Mesenchymal stem cell (in vitro differentiated cells and primary cell): Measurements from ENCODE around the gene CIITA.

Experiments
- DNase-seq: peaks from one replicate; pipeline ENCODE4 v3.0.0-alpha.2; 2013
- H2AFZ ChIP-seq: one replicate; pipeline ENCODE4 v1.6.1; 2013; ENCODE audit warnings: low read depth, mild to moderate bottlenecking, control low read depth, inconsistent platforms, low read length, moderate library complexity
- H2AK5ac ChIP-seq: 2 replicates; pipeline ENCODE4 v1.6.1; 2013; ENCODE audit warnings: low read length, moderate library complexity, mild to moderate bottlenecking, inconsistent platforms; ENCODE audit not compliant: severe bottlenecking
- H2BK120ac ChIP-seq: one replicate; pipeline ENCODE4 v1.6.1; 2013; ENCODE audit warnings: low read depth, mild to moderate bottlenecking, inconsistent platforms, low read length, moderate library complexity
- H2BK12ac ChIP-seq, 2 experiments: one replicate each; pipeline ENCODE4 v1.6.1; 2013; ENCODE audit warnings: inconsistent platforms in 2 of 2, low read length in 2 of 2, mild to moderate bottlenecking in 2 of 2, moderate library complexity in 2 of 2, control low read depth in 1 of 2
- H2BK15ac ChIP-seq: one replicate; pipeline ENCODE4 v1.6.1; 2013; ENCODE audit warnings: mild to moderate bottlenecking, low read depth, inconsistent platforms; ENCODE audit not compliant: poor library complexity, severe bottlenecking
- H2BK5ac ChIP-seq: 2 replicates; pipeline ENCODE4 v1.6.1; 2013; ENCODE audit warnings: low read depth, mild to moderate bottlenecking, low read length, control low read depth, inconsistent platforms; ENCODE audit not compliant: poor library complexity, severe bottlenecking
- H3K14ac ChIP-seq, 2 experiments: one replicate each; pipeline ENCODE4 v1.6.1; 2013; ENCODE audit warnings: inconsistent platforms in 2 of 2, low read length in 2 of 2, control low read depth in 1 of 2, mild to moderate bottlenecking in 1 of 2, moderate library complexity in 1 of 2
- H3K18ac ChIP-seq, 2 experiments: one replicate each; pipeline ENCODE4 v1.6.1; 2013; ENCODE audit warnings: inconsistent platforms in 2 of 2, low read length in 2 of 2, control low read depth in 1 of 2, low read depth in 1 of 2, mild to moderate bottlenecking in 1 of 2
- H3K23ac ChIP-seq, 2 experiments: one replicate each; pipeline ENCODE4 v1.6.1; 2013; ENCODE audit warnings: inconsistent platforms in 2 of 2, low read length in 2 of 2, mild to moderate bottlenecking in 2 of 2, moderate library complexity in 2 of 2, control low read depth in 1 of 2
- H3K27ac ChIP-seq: 2 replicates; pipeline ENCODE4 v1.5.1; 2013; ENCODE audit warnings: mild to moderate bottlenecking, moderate library complexity, low read length, control low read depth, inconsistent platforms; ENCODE audit not compliant: poor library complexity, severe bottlenecking
- H3K27me3 ChIP-seq, 2 experiments: 2 replicates each; pipeline versions ENCODE4 v1.6.1 to v1.7.0; 2013; ENCODE audit warnings: low read length in 2 of 2, mild to moderate bottlenecking in 2 of 2, moderate library complexity in 2 of 2, control low read depth in 1 of 2, inconsistent platforms in 1 of 2; ENCODE audit not compliant: control insufficient read depth in 1 of 2, insufficient read depth in 1 of 2
- H3K36me3 ChIP-seq, 2 experiments: 2 replicates each; pipeline versions ENCODE4 v1.6.1 to v1.7.0; 2013; ENCODE audit warnings: low read length in 2 of 2, control low read depth in 1 of 2, inconsistent platforms in 1 of 2, low read depth in 1 of 2, mild to moderate bottlenecking in 1 of 2; ENCODE audit not compliant: insufficient read depth in 2 of 2, control insufficient read depth in 1 of 2
- H3K4ac ChIP-seq, 2 experiments: one replicate each; pipeline ENCODE4 v1.6.1; 2013; ENCODE audit warnings: inconsistent platforms in 2 of 2, low read length in 2 of 2, mild to moderate bottlenecking in 2 of 2, moderate library complexity in 2 of 2, control low read depth in 1 of 2, low read depth in 1 of 2
- H3K4me1 ChIP-seq: 2 replicates; pipeline ENCODE4 v1.6.1; 2013; ENCODE audit warnings: low read depth, low read length, control low read depth; ENCODE audit not compliant: control insufficient read depth, insufficient read depth
- H3K4me2 ChIP-seq: 2 replicates; pipeline ENCODE4 v1.6.1; 2013; ENCODE audit warnings: low read length, mild to moderate bottlenecking, inconsistent platforms; ENCODE audit not compliant: poor library complexity, severe bottlenecking
- H3K4me3 ChIP-seq, 2 experiments: 2 replicates each; pipeline versions ENCODE4 v1.5.1 to v1.7.0; 2013; ENCODE audit warnings: low read length in 2 of 2, mild to moderate bottlenecking in 2 of 2, control low read depth in 1 of 2, low read depth in 1 of 2; ENCODE audit not compliant: insufficient read depth in 1 of 2
- H3K79me1 ChIP-seq: replicated peaks from 2 replicates; pipeline ENCODE4 v1.6.1; 2013; ENCODE audit warnings: mild to moderate bottlenecking, control low read depth, low read length, inconsistent platforms; ENCODE audit not compliant: poor library complexity, severe bottlenecking
- H3K9ac ChIP-seq: 2 replicates; pipeline ENCODE4 v1.7.0; 2013; ENCODE audit warnings: mild to moderate bottlenecking, low read length, moderate library complexity
- H3K9me3 ChIP-seq: 2 replicates; pipeline ENCODE4 v1.7.0; 2013; ENCODE audit warnings: mild to moderate bottlenecking, low read length; ENCODE audit not compliant: control insufficient read depth
- H4K8ac ChIP-seq: one replicate; pipeline ENCODE4 v1.6.1; 2013; ENCODE audit warnings: inconsistent platforms, mild to moderate bottlenecking, low read length, moderate library complexity
- H4K91ac ChIP-seq: one replicate; pipeline ENCODE4 v1.6.1; 2013; ENCODE audit warnings: mild to moderate bottlenecking, low read length, inconsistent platforms
- WGBS: methylation state at CpG from one replicate; pipeline ENCODE4 v1.1.7; 2013; ENCODE audit warnings: mixed read lengths; 5-methylcytosine and 5-hydroxymethylcytosine counted together

The CIITA gene

GRCh38 chr16:10944249-10945064 lies 67.5 kb downstream of the CIITA start, which contains the start of gene CLEC16A:
Gene CLEC16A (plus strand): TSS chr16:10944564. CDS start chr16:10944718, 154 bp downstream.
- peak within 1 kb of the TSS; percentile 78 for H4K91ac ChIP-seq
- no peak within 1 kb of the TSS for H3K4ac ChIP-seq
- H2BK12ac ChIP-seq = no peak within 1 kb of the TSS
- H2BK5ac ChIP-seq = no peak within 1 kb of the TSS
- no peak within 1 kb of the TSS for H2AK5ac ChIP-seq
- peak within 1 kb of the TSS; percentile 78 for H2BK15ac ChIP-seq
- peaks cover 13% of the 10 kb centered on the region for H3K79me1 ChIP-seq
- H3K18ac ChIP-seq = peak within 1 kb of the TSS; percentile 67 to 84
- WGBS = 3% methylated on average over 53 of the region's 86 CpGs
- H3K4me1 ChIP-seq = peaks cover 46% of the 10 kb centered on the region
- no peaks in the 10 kb centered on the region for H3K9me3 ChIP-seq
- H2AFZ ChIP-seq = peak within 1 kb of the TSS; percentile 83
- peak; percentile 96 for DNase-seq
- peak within 1 kb of the TSS in 1 of 2 experiments; percentile 71 for H3K14ac ChIP-seq
- peaks cover 0 to 9% of the 10 kb centered on the region in 2 experiments for H3K36me3 ChIP-seq
- H2BK120ac ChIP-seq = no peak within 1 kb of the TSS
- H3K4me3 ChIP-seq = peak within 1 kb of the TSS; percentile 92 to 95
- peak within 1 kb of the TSS; percentile 85 for H3K4me2 ChIP-seq
- H3K9ac ChIP-seq = peak within 1 kb of the TSS; percentile 91
- no peak within 1 kb of the TSS for H3K23ac ChIP-seq
- no peaks in the 10 kb centered on the region for H3K27me3 ChIP-seq
- H4K8ac ChIP-seq = peak within 1 kb of the TSS; percentile 87
- no peak within 1 kb of the TSS for H3K27ac ChIP-seq

GRCh38 chr16:10945065-10945787 lies 68.2 kb downstream of the CIITA start:
- H2BK15ac ChIP-seq = no peak overlapping the region
- H3K4me3 ChIP-seq = peak overlapping the region; percentile 92 to 95
- H4K91ac ChIP-seq = no peak overlapping the region
- no peak overlapping the region for H2BK120ac ChIP-seq
- H3K4me1 ChIP-seq = peaks cover 42% of the 10 kb centered on the region
- 57% methylated on average over 10 of the region's 14 CpGs for WGBS
- H2AFZ ChIP-seq = no peak overlapping the region
- peak overlapping the region; percentile 91 for H3K9ac ChIP-seq
- H2AK5ac ChIP-seq = no peak overlapping the region
- H3K27me3 ChIP-seq = no peaks in the 10 kb centered on the region
- H4K8ac ChIP-seq = no peak overlapping the region
- no peak overlapping the region for H3K14ac ChIP-seq
- H3K18ac ChIP-seq = no peak overlapping the region
- H3K36me3 ChIP-seq = peaks cover 0 to 2% of the 10 kb centered on the region in 2 experiments
- H3K9me3 ChIP-seq = no peaks in the 10 kb centered on the region
- DNase-seq = no peak
- no peak overlapping the region for H3K23ac ChIP-seq
- H3K79me1 ChIP-seq = peaks cover 10% of the 10 kb centered on the region
- no peak overlapping the region for H3K27ac ChIP-seq
- no peak overlapping the region for H2BK12ac ChIP-seq
- peak overlapping the region; percentile 85 for H3K4me2 ChIP-seq
- H2BK5ac ChIP-seq = no peak overlapping the region
- no peak overlapping the region for H3K4ac ChIP-seq

GRCh38 chr16:10946308-10946707 lies 69.3 kb downstream of the CIITA start:
- Histone ChIP-seq H3K4me2 (peak overlapping the region; percentile 61), H2BK120ac (no peak overlapping the region), H2AFZ (no peak overlapping the region), H3K27me3 (no peaks in the 10 kb centered on the region), H4K8ac (peak overlapping the region; percentile 48), H2BK12ac (peak overlapping the region in 1 of 2 experiments; percentile 26), H2AK5ac (peak overlapping the region; percentile 24), H3K18ac (no peak overlapping the region), H3K4me1 (peaks cover 42% of the 10 kb centered on the region), H3K4ac (no peak overlapping the region), H3K79me1 (peaks cover 13% of the 10 kb centered on the region), H3K36me3 (no peaks in the 10 kb centered on the region), H4K91ac (no peak overlapping the region), H3K4me3 (peak overlapping the region in 1 of 2 experiments; percentile 95), H3K23ac (no peak overlapping the region), H2BK5ac (peak overlapping the region; percentile 9), H3K9me3 (no peaks in the 10 kb centered on the region), H3K14ac (no peak overlapping the region), H2BK15ac (no peak overlapping the region), H3K9ac (peak overlapping the region; percentile 11), H3K27ac (peak overlapping the region; percentile 1)
- WGBS = 0% methylated on average over 2 of the region's 5 CpGs
- DNase-seq = no peak

GRCh38 chr16:10947211-10947787 lies 70.3 kb downstream of the CIITA start:
- Histone ChIP-seq H3K9me3 (no peaks in the 10 kb centered on the region), H3K14ac (no peak overlapping the region), H3K4ac (no peak overlapping the region), H3K18ac (no peak overlapping the region), H3K23ac (no peak overlapping the region), H3K27me3 (no peaks in the 10 kb centered on the region), H3K4me2 (peak overlapping the region; percentile 10), H2BK15ac (no peak overlapping the region), H3K36me3 (no peaks in the 10 kb centered on the region), H3K27ac (peak overlapping the region; percentile 64), H4K8ac (no peak overlapping the region), H3K9ac (no peak overlapping the region), H2BK12ac (no peak overlapping the region), H2AK5ac (peak overlapping the region; percentile 94), H3K79me1 (peaks cover 14% of the 10 kb centered on the region), H2BK5ac (no peak overlapping the region), H4K91ac (no peak overlapping the region), H2AFZ (no peak overlapping the region), H3K4me1 (peaks cover 41% of the 10 kb centered on the region), H2BK120ac (no peak overlapping the region), H3K4me3 (no peak overlapping the region)
- no peak for DNase-seq
- 78% methylated on average over 10 of the region's 10 CpGs for WGBS
